Common myeloid progenitor, CD34-positive (primary cell): ENCODE data around the gene SPATS2L.
A peak's percentile ranks its signal among the peaks of the same experiment; 100 is the strongest.

Experiments used
- CTCF ChIA-PET: fragments of 350-600 bp; sonication (Branson Sonifier 250); formaldehyde crosslinking; loops from one replicate; lab custom pipeline; 2021; ENCODE audit warnings: antibody characterized with exemption; lab: Charles Lee
- POLR2A ChIA-PET: fragments of 350-600 bp; sonication (Branson Sonifier 250); formaldehyde crosslinking; loops from one replicate; lab custom pipeline; 2021; ENCODE audit warnings: antibody characterized with exemption; lab: Charles Lee
- DNase-seq, 3 donors: peaks; one replicate each; pipeline versions ENCODE4 v3.0.0 to v3.0.0-alpha.2; 2013
- H3K27ac ChIP-seq, 2 experiments: 1 replicate in 1 of 2; 2 replicates in 1 of 2; pipeline ENCODE4 v1.7.0; 2013; ENCODE audit warnings: inconsistent platforms in 2 of 2, low read length in 2 of 2, mild to moderate bottlenecking in 2 of 2, low read depth in 1 of 2, moderate library complexity in 1 of 2; ENCODE audit not compliant: severe bottlenecking in 2 of 2, insufficient read depth in 1 of 2, poor library complexity in 1 of 2
- H3K27me3 ChIP-seq, 5 experiments: replicated peaks in 2 of 5; 1 replicate in 3 of 5; 2 replicates in 2 of 5; pipeline versions ENCODE4 v1.6.1 to v1.7.0; 2013; ENCODE audit warnings: low read length in 4 of 5, mild to moderate bottlenecking in 2 of 5, moderate library complexity in 2 of 5, inconsistent platforms in 1 of 5; ENCODE audit not compliant: insufficient read depth in 5 of 5, control insufficient read depth in 4 of 5
- H3K36me3 ChIP-seq, 4 experiments: 1 replicate in 2 of 4; 2 replicates in 2 of 4; pipeline versions ENCODE4 v1.6.1 to v1.7.0; 2013; ENCODE audit warnings: low read length in 3 of 4, control low read depth in 1 of 4, mild to moderate bottlenecking in 1 of 4; ENCODE audit not compliant: control insufficient read depth in 4 of 4, insufficient read depth in 4 of 4
- H3K4me1 ChIP-seq, 4 experiments: 1 replicate in 3 of 4; 2 replicates in 1 of 4; pipeline versions ENCODE4 v1.6.1 to v1.7.1; 2013; ENCODE audit warnings: low read length in 3 of 4, mild to moderate bottlenecking in 3 of 4, control low read depth in 1 of 4, inconsistent platforms in 1 of 4, moderate library complexity in 1 of 4; ENCODE audit not compliant: control insufficient read depth in 4 of 4, insufficient read depth in 4 of 4; ENCODE audit errors: control extremely low read depth in 1 of 4
- H3K4me3 ChIP-seq, 7 experiments: 1 replicate in 4 of 7; 2 replicates in 3 of 7; pipeline versions ENCODE4 v1.5.1 to v1.7.0; 2013; ENCODE audit warnings: mild to moderate bottlenecking in 7 of 7, low read length in 6 of 7, moderate library complexity in 6 of 7, inconsistent platforms in 2 of 7, low read depth in 2 of 7, control low read depth in 1 of 7; ENCODE audit not compliant: insufficient read depth in 4 of 7, control insufficient read depth in 1 of 7; ENCODE audit errors: extremely low read depth in 1 of 7
- H3K9me3 ChIP-seq, 5 experiments: 1 replicate in 4 of 5; 2 replicates in 1 of 5; pipeline versions ENCODE4 v1.6.1 to v1.7.1; 2013; ENCODE audit warnings: low read length in 4 of 5, mild to moderate bottlenecking in 2 of 5, inconsistent platforms in 1 of 5, low read depth in 1 of 5, moderate library complexity in 1 of 5; ENCODE audit not compliant: control insufficient read depth in 4 of 5, insufficient read depth in 2 of 5; ENCODE audit errors: control extremely low read depth in 1 of 5
- WGBS: methylation state at CpG from one replicate; pipeline ENCODE4 v1.1.5; 2013; ENCODE audit not compliant: insufficient coverage; 5-methylcytosine and 5-hydroxymethylcytosine counted together

Gene SPATS2L

GRCh38 chr2:200422532-200423261, 116.2 kb downstream of the SPATS2L start:
- WGBS: 83% methylated on average over 1 of the region's 7 CpGs
- Histone ChIP-seq H3K27me3 (no peaks in the 10 kb centered on the region), H3K4me3 (no peak overlapping the region), H3K4me1 (peaks cover 0 to 5% (median 2%) of the 10 kb centered on the region in 4 experiments), H3K27ac (no peak overlapping the region), H3K36me3 (peaks cover 0 to 2% (median 0%) of the 10 kb centered on the region in 4 experiments), H3K9me3 (no peaks in the 10 kb centered on the region)
- ChIA-PET CTCF (no interaction called here), POLR2A (no interaction called here)
- no peak for DNase-seq

- H3K27ac ChIP-seq: no peak overlapping the region
- ChIA-PET CTCF (interaction anchor here (1.2 to 1.6 kb wide), 2 partner anchors 12 to 45 kb away, joined by 3 to 4 read pairs; no protein-coding TSS in a partner anchor), POLR2A (no interaction called here)
- peaks cover 0 to 2% (median 0%) of the 10 kb centered on the region in 4 experiments for H3K36me3 ChIP-seq
- peaks cover 0 to 5% (median 2%) of the 10 kb centered on the region in 4 experiments for H3K4me1 ChIP-seq
- H3K27me3 ChIP-seq: no peaks in the 10 kb centered on the region
- no CpG with 5 or more reads among the region's 2 CpGs for WGBS
- H3K9me3 ChIP-seq: no peaks in the 10 kb centered on the region
- DNase-seq: no peak
- no peak overlapping the region for H3K4me3 ChIP-seq
These were observed 117.0 kb downstream of the SPATS2L start for GRCh38 chr2:200423541-200423940.

- DNase-seq: no peak
- CTCF ChIA-PET: interaction anchor here (1.2 to 2.1 kb wide), 3 partner anchors 14 to 59 kb away, joined by 3 to 4 read pairs (median 4); no protein-coding TSS in a partner anchor
- 100% methylated on average over 5 of the region's 14 CpGs for WGBS
- H3K9me3 ChIP-seq: no peaks in the 10 kb centered on the region
- H3K27me3 ChIP-seq: no peaks in the 10 kb centered on the region
- no peak overlapping the region for H3K4me3 ChIP-seq
- no peak overlapping the region for H3K27ac ChIP-seq
- H3K36me3 ChIP-seq: peaks cover 0 to 2% (median 0%) of the 10 kb centered on the region in 4 experiments
- H3K4me1 ChIP-seq: peaks cover 0 to 5% (median 2%) of the 10 kb centered on the region in 4 experiments
- POLR2A ChIA-PET: no interaction called here
These were observed 118.7 kb downstream of the SPATS2L start for GRCh38 chr2:200425026-200425821.

- peak in 1 of 3 donors; percentile 3 for DNase-seq
- no peaks in the 10 kb centered on the region for H3K27me3 ChIP-seq
- no peak overlapping the region for H3K27ac ChIP-seq
- POLR2A ChIA-PET: no interaction called here
- no peaks in the 10 kb centered on the region for H3K9me3 ChIP-seq
- 0% methylated on average over 1 of the region's 1 CpG for WGBS
- no peaks in the 10 kb centered on the region for H3K36me3 ChIP-seq
- peaks cover 0 to 5% (median 2%) of the 10 kb centered on the region in 4 experiments for H3K4me1 ChIP-seq
- H3K4me3 ChIP-seq: no peak overlapping the region
- CTCF ChIA-PET: no interaction called here
These were observed 120.3 kb downstream of the SPATS2L start for GRCh38 chr2:200426754-200427153.

- POLR2A ChIA-PET: no interaction called here
- Histone ChIP-seq H3K4me1 (peaks cover 0 to 5% (median 2%) of the 10 kb centered on the region in 4 experiments), H3K9me3 (no peaks in the 10 kb centered on the region), H3K27me3 (no peaks in the 10 kb centered on the region), H3K4me3 (no peak overlapping the region), H3K36me3 (no peaks in the 10 kb centered on the region), H3K27ac (no peak overlapping the region)
- WGBS: 91% methylated on average over 4 of the region's 6 CpGs
- CTCF ChIA-PET: interaction anchor here (1.3 kb wide), 1 partner anchor 41 kb away, joined by 4 read pairs; no protein-coding TSS in a partner anchor
- no peak for DNase-seq
These were observed 122.6 kb downstream of the SPATS2L start for GRCh38 chr2:200428961-200429665.

- Histone ChIP-seq H3K27me3 (no peaks in the 10 kb centered on the region), H3K36me3 (no peaks in the 10 kb centered on the region), H3K4me1 (peaks cover 0 to 5% (median 2%) of the 10 kb centered on the region in 4 experiments), H3K27ac (no peak overlapping the region), H3K4me3 (no peak overlapping the region), H3K9me3 (no peaks in the 10 kb centered on the region)
- no peak for DNase-seq
- CTCF ChIA-PET: no interaction called here
- POLR2A ChIA-PET: no interaction called here
- no CpG with 5 or more reads among the region's 1 CpG for WGBS
These were observed 123.5 kb downstream of the SPATS2L start for GRCh38 chr2:200430017-200430416.
